Calu3 (cell line): Measurements from ENCODE around the gene SPON2. TPM values are rescaled to one million over a fixed set of nuclear protein-coding genes. Genes with fewer than 3 reads are reported as not detected.

Experiments
- BruUV-seq: library from RNA; stranded (reverse); fragments of 400-500 nt; replicated peaks from 2 replicates; lab custom pipeline; 2021; lab: Mats Ljungman, UMichigan
- CTCF ChIA-PET: fragments of 300-600 bp; sonication (Branson Sonifier 250); formaldehyde crosslinking; loops from one replicate; lab custom pipeline; 2022; ENCODE audit warnings: antibody characterized with exemption; lab: Charles Lee
- DNase-seq: peaks from one replicate; pipeline ENCODE4 v3.0.0; 2022
- H3K27ac Mint-ChIP-seq: one replicate; pipeline ENCODE4 v1.8.0; 2022; ENCODE audit warnings: mixed read lengths; ENCODE audit not compliant: unreplicated experiment
- H3K27me3 Mint-ChIP-seq: one replicate; pipeline ENCODE4 v1.8.0; 2022; ENCODE audit warnings: mixed read lengths; ENCODE audit not compliant: unreplicated experiment
- H3K36me3 Mint-ChIP-seq: one replicate; pipeline ENCODE4 v1.8.0; 2022; ENCODE audit warnings: mild to moderate bottlenecking, moderate library complexity, mixed read lengths; ENCODE audit not compliant: insufficient read depth, unreplicated experiment
- H3K4me1 Mint-ChIP-seq: one replicate; pipeline ENCODE4 v1.8.0; 2022; ENCODE audit warnings: mild to moderate bottlenecking, low read depth, mixed read lengths; ENCODE audit not compliant: unreplicated experiment
- H3K4me3 Mint-ChIP-seq: one replicate; pipeline ENCODE4 v1.8.0; 2022; ENCODE audit warnings: mild to moderate bottlenecking, low read depth, moderate library complexity, mixed read lengths; ENCODE audit not compliant: unreplicated experiment
- H3K9me3 Mint-ChIP-seq: one replicate; pipeline ENCODE4 v1.8.0; 2022; ENCODE audit warnings: low read depth, mixed read lengths; ENCODE audit not compliant: unreplicated experiment
- CTCF ChIP-seq: fragments of 200-600 bp; IDR thresholded peaks from one replicate; pipeline ENCODE4 v1.8.0; 2022; ENCODE audit warnings: antibody characterized with exemption; ENCODE audit not compliant: unreplicated experiment
- intact Hi-C: fragments of 100-400 bp; cut with micrococcal nuclease; formaldehyde crosslinking; loops from one replicate; pipeline ENCODE4 v1.10.0; 2022; ENCODE audit not compliant: unreplicated experiment
- total RNA-seq: library from RNA; stranded (reverse); gene quantifications from 2 replicates; pipeline ENCODE4 v1.2.3, GENCODE V29; 2022

Gene SPON2
- total RNA-seq, 1 experiment from 2014 or later: 2.2 TPM

GRCh38 chr4:1150875-1151274, 21.5 kb downstream of the SPON2 start:
- DNase-seq: no peak
- Mint-ChIP-seq H3K4me3 (no peak overlapping the region), H3K36me3 (no peaks in the 10 kb centered on the region), H3K27ac (no peak overlapping the region), H3K4me1 (peaks cover 14% of the 10 kb centered on the region), H3K9me3 (peaks cover 6% of the 10 kb centered on the region), H3K27me3 (peaks cover 57% of the 10 kb centered on the region)
- intact Hi-C loops: no loop called here
- CTCF ChIA-PET: no interaction called here
- BruUV-seq: no TSS peak
- TF ChIP-seq CTCF: no peak

- intact Hi-C loops: no loop called here
- TF ChIP-seq CTCF: no peak
- Mint-ChIP-seq H3K9me3 (peaks cover 6% of the 10 kb centered on the region), H3K27me3 (peaks cover 56% of the 10 kb centered on the region), H3K27ac (no peak overlapping the region), H3K36me3 (no peaks in the 10 kb centered on the region), H3K4me3 (no peak overlapping the region), H3K4me1 (no peaks in the 10 kb centered on the region)
- no peak for DNase-seq
- CTCF ChIA-PET: no interaction called here
- BruUV-seq: no TSS peak
Measured at GRCh38 chr4:1139860-1140259, 32.5 kb downstream of the SPON2 start.

- CTCF ChIA-PET: no interaction called here
- Mint-ChIP-seq H3K36me3 (no peaks in the 10 kb centered on the region), H3K27ac (no peak overlapping the region), H3K4me1 (no peaks in the 10 kb centered on the region), H3K27me3 (peaks cover 53% of the 10 kb centered on the region), H3K4me3 (no peak overlapping the region), H3K9me3 (no peaks in the 10 kb centered on the region)
- no TSS peak for BruUV-seq
- DNase-seq: no peak
- no peak for TF ChIP-seq CTCF
- intact Hi-C loops: no loop called here
Measured at GRCh38 chr4:1137850-1138249, 34.5 kb downstream of the SPON2 start.

- CTCF ChIA-PET: interaction anchor here (0.6 kb wide), 1 partner anchor 1556 kb away, joined by 3 read pairs; no protein-coding TSS in a partner anchor
- no TSS peak for BruUV-seq
- H3K4me3 Mint-ChIP-seq: no peak overlapping the region
- H3K36me3 Mint-ChIP-seq: no peaks in the 10 kb centered on the region
- no peak for TF ChIP-seq CTCF
- intact Hi-C loops: no loop called here
- H3K27ac Mint-ChIP-seq: no peak overlapping the region
- no peaks in the 10 kb centered on the region for H3K9me3 Mint-ChIP-seq
- H3K4me1 Mint-ChIP-seq: no peaks in the 10 kb centered on the region
- DNase-seq: no peak
- peaks cover 47% of the 10 kb centered on the region for H3K27me3 Mint-ChIP-seq
Measured at GRCh38 chr4:1137063-1137776, 35.2 kb downstream of the SPON2 start.
